Osteoblast (primary cell): Measurements from ENCODE around the gene COPS4. TPM values are rescaled to one million over a fixed set of nuclear protein-coding genes. Genes with fewer than 3 reads are reported as not detected.
"Not testable (repeated sequence)": the region's sequence is repeated elsewhere in the genome, so short reads cannot be mapped to it uniquely, and the experiment has no call there.

Source experiments
- DNase-seq: peaks from one replicate; pipeline ENCODE4 v3.0.0; 2011; ENCODE audit warnings: low spot score, mixed read lengths; ENCODE audit not compliant: insufficient read length; ENCODE audit errors: missing footprints
- H2AFZ ChIP-seq: 2 replicates; pipeline ENCODE4 v1.6.0; 2011; ENCODE audit warnings: mild to moderate bottlenecking, low read length
- H3K27ac ChIP-seq: 2 replicates; pipeline ENCODE4 v1.5.1; 2011; ENCODE audit warnings: mild to moderate bottlenecking, low read depth, low read length, moderate library complexity
- H3K27me3 ChIP-seq: 2 replicates; pipeline ENCODE4 v1.6.0; 2012; ENCODE audit warnings: mild to moderate bottlenecking, control low read depth, inconsistent platforms, low read length, moderate library complexity; ENCODE audit not compliant: insufficient read depth
- H3K36me3 ChIP-seq: 2 replicates; pipeline ENCODE4 v1.5.1; 2011; ENCODE audit warnings: mild to moderate bottlenecking, low read length, control low read depth, moderate library complexity; ENCODE audit not compliant: insufficient read depth
- H3K4me1 ChIP-seq: 2 replicates; pipeline ENCODE4 v1.5.1; 2011; ENCODE audit warnings: mild to moderate bottlenecking, low read length, control low read depth, moderate library complexity; ENCODE audit not compliant: insufficient read depth
- H3K4me2 ChIP-seq: 2 replicates; pipeline ENCODE4 v1.6.0; 2011; ENCODE audit warnings: mild to moderate bottlenecking, low read length; ENCODE audit not compliant: insufficient read depth
- H3K4me3 ChIP-seq: fragments of 200-600 bp; sonication (generic); 3 replicates; pipeline ENCODE4 v1.5.1; 2012; ENCODE audit warnings: mild to moderate bottlenecking, low read length, inconsistent platforms; ENCODE audit not compliant: insufficient read depth
- H3K79me2 ChIP-seq: 2 replicates; pipeline ENCODE4 v1.6.0; 2012; ENCODE audit warnings: mild to moderate bottlenecking, low read length, control low read depth, inconsistent platforms; ENCODE audit not compliant: insufficient read depth
- H3K9me3 ChIP-seq: 2 replicates; pipeline ENCODE4 v1.5.1; 2011; ENCODE audit warnings: low read depth, low read length, control low read depth
- H4K20me1 ChIP-seq: 2 replicates; pipeline ENCODE4 v1.6.0; 2012; ENCODE audit warnings: mild to moderate bottlenecking, low read length, control low read depth; ENCODE audit not compliant: insufficient read depth
- CTCF ChIP-seq: IDR thresholded peaks from 2 replicates; pipeline ENCODE4 v1.5.1; 2011; ENCODE audit warnings: mild to moderate bottlenecking, low read depth, low read length, moderate library complexity; ENCODE audit errors: extremely low read depth
- total RNA-seq: library from RNA; depleted of rRNA; stranded (reverse); fragments of >200 nt; gene quantifications from 2 replicates; pipeline ENCODE4 v1.2.3, GENCODE V29; 2012

The COPS4 gene
- total RNA-seq, 1 donor, result 79.3 TPM

GRCh38 chr4:83071116-83071515, 36.1 kb downstream of the COPS4 start:
- no peak for DNase-seq
- Histone ChIP-seq H3K27ac (no peak overlapping the region), H2AFZ (no peak overlapping the region)

GRCh38 chr4:83074086-83074704, 39.2 kb downstream of the COPS4 start:
- H3K79me2 ChIP-seq, result no peaks in the 10 kb centered on the region
- H3K9me3 ChIP-seq, result no peaks in the 10 kb centered on the region
- H4K20me1 ChIP-seq, result no peaks in the 10 kb centered on the region
- peaks cover 13% of the 10 kb centered on the region for H3K4me1 ChIP-seq
- no peak overlapping the region for H2AFZ ChIP-seq
- peaks cover 2% of the 10 kb centered on the region for H3K36me3 ChIP-seq
- H3K27me3 ChIP-seq, result no peaks in the 10 kb centered on the region
- peak; percentile 82 for TF ChIP-seq CTCF
- H3K4me3 ChIP-seq, result no peak overlapping the region
- peak; percentile 73 for DNase-seq
- H3K27ac ChIP-seq, result no peak overlapping the region
- H3K4me2 ChIP-seq, result peak overlapping the region; percentile 31

More at GRCh38 chr4:83071116-83071515, 36.1 kb downstream of the COPS4 start:
- no peak overlapping the region for H3K4me3 ChIP-seq
- H3K4me2 ChIP-seq, result no peak overlapping the region
- H3K79me2 ChIP-seq, result no peaks in the 10 kb centered on the region
- peaks cover 13% of the 10 kb centered on the region for H3K4me1 ChIP-seq
- peaks cover 25% of the 10 kb centered on the region for H3K36me3 ChIP-seq
- no peaks in the 10 kb centered on the region for H3K27me3 ChIP-seq
- H3K9me3 ChIP-seq, result no peaks in the 10 kb centered on the region
- H4K20me1 ChIP-seq, result no peaks in the 10 kb centered on the region
- no peak for TF ChIP-seq CTCF

GRCh38 chr4:83074783-83075182, 39.8 kb downstream of the COPS4 start:
- H3K4me3 ChIP-seq, DNase-seq, H4K20me1 ChIP-seq, H3K27ac ChIP-seq, H3K79me2 ChIP-seq, H3K36me3 ChIP-seq, H3K27me3 ChIP-seq, H2AFZ ChIP-seq, H3K4me2 ChIP-seq, H3K9me3 ChIP-seq: not testable (repeated sequence)
- H3K4me1 ChIP-seq, result peaks cover 13% of the 10 kb centered on the region

GRCh38 chr4:83075311-83076095, 40.5 kb downstream of the COPS4 start:
- Histone ChIP-seq H3K36me3 (no peaks in the 10 kb centered on the region), H2AFZ (no peak overlapping the region), H3K4me3 (no peak overlapping the region), H4K20me1 (no peaks in the 10 kb centered on the region), H3K4me2 (no peak overlapping the region), H3K4me1 (peaks cover 13% of the 10 kb centered on the region), H3K9me3 (no peaks in the 10 kb centered on the region), H3K27me3 (no peaks in the 10 kb centered on the region), H3K79me2 (no peaks in the 10 kb centered on the region), H3K27ac (no peak overlapping the region)
- no peak for TF ChIP-seq CTCF
- peak; percentile 36 for DNase-seq
